D341Med (cell line): Measurements from ENCODE around the gene COG4.
"Not testable (repeated sequence)": the region's sequence is repeated elsewhere in the genome, so short reads cannot be mapped to it uniquely, and the experiment has no call there.

ENCODE experiments used
- DNase-seq: peaks from one replicate; pipeline ENCODE4 v3.0.0; 2012; ENCODE audit warnings: low spot score

The COG4 gene

GRCh38 chr16:70523076-70523742 is at the start of gene COG4:
COG4 (minus strand) TSS chr16:70523554; CDS start chr16:70523543, 11 bp downstream.
- peak; percentile 90 for DNase-seq

- no peak for DNase-seq
Measured at GRCh38 chr16:70572926-70573270, 49.5 kb upstream of the COG4 start.

- no peak for DNase-seq
Measured at GRCh38 chr16:70572050-70572925, 48.9 kb upstream of the COG4 start.

GRCh38 chr16:70571623-70572022 is 48.3 kb upstream of the COG4 start:
- no peak for DNase-seq

GRCh38 chr16:70570967-70571570 is 47.7 kb upstream of the COG4 start:
- no peak for DNase-seq

GRCh38 chr16:70569752-70570151 is 46.4 kb upstream of the COG4 start:
- DNase-seq = no peak

GRCh38 chr16:70568601-70569237 is 45.4 kb upstream of the COG4 start:
- no peak for DNase-seq

GRCh38 chr16:70565053-70565452 is 41.7 kb upstream of the COG4 start:
- no peak for DNase-seq

GRCh38 chr16:70563636-70564035 is 40.3 kb upstream of the COG4 start:
- DNase-seq = no peak

GRCh38 chr16:70561623-70562022 is 38.3 kb upstream of the COG4 start:
- no peak for DNase-seq

- no peak for DNase-seq
Measured at GRCh38 chr16:70556063-70556462, 32.7 kb upstream of the COG4 start.

GRCh38 chr16:70553645-70554044 is 30.3 kb upstream of the COG4 start:
- DNase-seq = no peak

- DNase-seq = no peak
Measured at GRCh38 chr16:70552675-70553074, 29.3 kb upstream of the COG4 start.

GRCh38 chr16:70551788-70552187 is 28.4 kb upstream of the COG4 start:
- no peak for DNase-seq

- DNase-seq = no peak
Measured at GRCh38 chr16:70550082-70550481, 26.7 kb upstream of the COG4 start.

GRCh38 chr16:70548936-70549335 is 25.6 kb upstream of the COG4 start:
- DNase-seq = no peak

GRCh38 chr16:70544548-70544947 is 21.2 kb upstream of the COG4 start:
- no peak for DNase-seq

GRCh38 chr16:70540994-70541393 is 17.6 kb upstream of the COG4 start:
- no peak for DNase-seq

GRCh38 chr16:70534971-70535370 is 11.6 kb upstream of the COG4 start:
- DNase-seq = no peak

- not testable (repeated sequence) for DNase-seq
Measured at GRCh38 chr16:70529954-70530353, 6.6 kb upstream of the COG4 start.

- no peak for DNase-seq
Measured at GRCh38 chr16:70529051-70529777, 5.9 kb upstream of the COG4 start.
